NCI-H2081 (cell line): Measurements from ENCODE around the gene PPP4R4.

Experiments
- DNase-seq, 2 experiments: peaks; one replicate each; lab custom pipeline; 2025; lab: John Stamatoyannopoulos, UW

Gene PPP4R4

GRCh38 chr14:94306047-94306978 lies 132.2 kb downstream of the PPP4R4 start:
- DNase-seq: no peak

GRCh38 chr14:94307410-94307992 lies 133.4 kb downstream of the PPP4R4 start:
- no peak for DNase-seq

- no peak for DNase-seq
Observed at GRCh38 chr14:94309721-94310120, 135.6 kb downstream of the PPP4R4 start.

- no peak for DNase-seq
Observed at GRCh38 chr14:94310248-94310647, 136.1 kb downstream of the PPP4R4 start.

- no peak for DNase-seq
Observed at GRCh38 chr14:94312481-94313246, 138.5 kb downstream of the PPP4R4 start.

DNA sequence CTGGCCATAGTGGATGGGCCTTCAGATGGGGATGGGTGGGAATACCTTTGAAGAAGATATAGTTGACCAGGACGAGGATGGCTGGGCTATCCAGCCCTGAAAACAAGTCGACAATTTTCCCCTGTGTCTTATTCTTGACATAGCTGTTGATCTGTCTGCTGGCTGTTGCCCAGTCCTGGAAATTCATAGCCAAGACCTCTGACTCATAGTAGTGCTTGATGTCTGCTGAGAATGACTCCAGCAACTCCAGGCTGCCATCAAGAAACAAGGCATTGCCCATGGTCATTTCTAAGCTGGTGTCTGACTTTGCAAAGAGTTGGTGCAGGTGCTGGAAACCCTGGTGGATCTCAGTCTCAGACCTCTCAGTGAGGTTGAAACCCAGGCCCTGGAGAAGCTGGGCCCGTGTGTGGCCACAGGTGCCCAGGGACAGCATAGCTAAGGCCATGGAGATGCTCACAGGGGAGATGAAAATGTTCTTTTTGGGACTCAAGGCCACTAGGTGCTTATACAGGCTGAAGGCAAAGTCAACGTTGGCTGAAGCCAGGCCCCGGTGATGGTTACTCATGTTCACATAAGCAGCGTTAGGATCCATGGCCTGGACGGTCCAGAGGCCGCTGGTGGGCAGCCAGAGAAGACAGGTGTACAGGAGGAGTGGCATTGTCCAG lies 140.0 kb downstream of the PPP4R4 start:
- no peak for DNase-seq

DNA sequence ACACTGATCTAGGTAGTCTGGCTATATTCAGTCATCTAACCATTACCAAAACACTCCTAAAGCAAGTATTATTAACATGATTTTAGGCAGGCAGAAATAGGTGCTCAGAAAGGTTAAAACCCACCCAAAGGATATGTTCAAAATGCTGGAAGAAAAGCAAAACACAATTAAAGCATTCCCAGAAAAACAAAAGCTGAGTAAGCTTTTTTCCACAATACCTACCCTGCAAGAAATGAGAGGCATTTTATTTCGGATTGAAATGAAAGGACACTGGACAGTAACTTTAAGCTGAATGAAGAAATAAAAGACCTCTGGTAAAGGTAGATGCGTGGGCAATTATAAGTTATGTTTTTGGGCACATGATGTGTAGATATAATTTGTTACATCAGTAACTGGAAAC lies 140.8 kb downstream of the PPP4R4 start:
- DNase-seq: no peak

GRCh38 chr14:94316692-94317091 lies 142.6 kb downstream of the PPP4R4 start:
- no peak for DNase-seq

DNA sequence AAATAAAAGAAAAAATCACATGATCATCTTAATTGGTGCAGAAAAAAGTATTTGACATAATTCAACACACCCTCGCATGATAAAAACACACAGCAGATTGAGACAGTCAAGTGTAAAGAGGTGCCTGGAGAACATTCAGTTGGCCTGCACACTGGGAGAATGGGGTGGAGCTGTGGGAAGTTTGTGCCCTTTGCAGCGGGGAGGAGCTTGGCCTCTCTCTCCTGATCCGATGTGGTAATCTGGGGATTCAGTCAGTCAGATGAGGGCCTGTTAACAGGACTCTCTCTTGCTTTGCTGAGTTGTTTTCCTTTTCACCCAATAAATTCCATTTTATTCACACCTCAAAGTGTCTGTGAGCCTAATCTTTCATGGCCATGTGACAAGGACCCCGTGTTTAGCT lies 143.1 kb downstream of the PPP4R4 start:
- DNase-seq: no peak

DNA sequence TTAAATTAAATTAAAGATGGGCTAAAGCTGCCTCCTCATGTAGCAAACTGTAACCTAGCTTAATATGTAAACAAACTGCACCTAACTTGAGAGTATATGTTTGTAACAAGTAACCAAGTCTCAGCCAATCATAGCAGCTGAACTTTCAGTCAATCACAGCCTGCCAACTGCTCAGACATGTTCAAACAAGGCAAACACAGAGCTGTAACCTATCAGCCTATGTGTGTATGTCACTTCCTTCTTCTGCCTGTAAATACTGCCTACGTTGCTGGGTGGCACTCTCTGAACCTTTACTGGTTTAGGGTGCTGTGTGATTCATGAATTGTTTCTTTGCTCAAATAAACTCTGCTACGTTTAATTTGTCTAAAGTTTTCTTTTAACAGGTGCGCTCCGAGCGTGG lies 146.1 kb downstream of the PPP4R4 start:
- DNase-seq: no peak

- no peak for DNase-seq
Observed at GRCh38 chr14:94321421-94322271, 147.5 kb downstream of the PPP4R4 start.

DNA sequence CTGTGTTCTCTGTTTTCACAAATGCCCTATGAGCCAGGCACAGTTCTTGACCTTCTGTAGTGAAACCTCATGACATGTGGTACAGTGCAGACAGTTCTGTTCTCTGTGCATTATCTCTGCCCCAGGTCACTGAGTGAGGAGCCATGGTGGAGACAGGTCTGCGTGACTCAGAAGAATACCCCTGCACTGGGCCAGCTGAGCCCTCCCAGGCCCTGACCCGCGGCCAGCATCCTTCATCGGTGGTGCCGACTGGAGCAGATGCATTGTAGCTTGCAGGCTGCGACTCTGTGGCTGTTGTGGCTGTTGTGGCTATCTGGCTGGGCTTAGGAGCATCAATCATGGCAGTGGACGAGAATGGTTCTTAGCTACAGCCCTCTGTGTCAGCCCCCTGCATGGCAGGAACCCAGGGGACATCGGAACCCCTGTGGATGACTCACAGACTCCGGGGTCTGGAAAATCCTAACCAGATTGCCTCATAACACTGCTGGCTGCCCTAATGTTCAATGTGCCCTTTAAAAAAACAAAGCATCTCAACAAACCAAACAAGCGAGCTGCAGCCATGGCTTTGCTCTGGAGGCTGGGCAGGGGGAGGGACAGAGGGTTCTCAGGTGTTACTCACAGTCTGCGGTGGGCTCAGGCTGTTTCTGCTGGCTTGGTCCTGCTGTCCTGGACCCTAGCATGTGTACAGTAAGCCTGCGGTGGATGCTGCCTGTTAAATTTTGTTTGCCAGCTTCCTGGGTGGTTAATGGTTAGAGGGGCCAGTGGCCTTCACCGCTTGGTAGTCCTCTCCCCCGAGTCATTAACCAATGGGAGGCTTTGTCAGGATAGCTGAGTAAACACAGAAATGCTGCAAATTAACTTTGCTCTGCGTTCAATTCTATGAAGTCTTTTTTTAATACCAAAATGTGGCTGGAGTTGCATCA lies 148.8 kb downstream of the PPP4R4 start, which contains the start of gene SERPINA6:
Gene SERPINA6 (minus strand): TSS at position 689 of the 923 bp plus-strand sequence. CDS start 8,688 bp downstream, outside the sequence.
- no peak for DNase-seq

- no peak for DNase-seq
Observed at GRCh38 chr14:94328196-94328595, 154.1 kb downstream of the PPP4R4 start.
